MM.1S (cell line): ENCODE data around the gene TBC1D14.
A peak's percentile ranks its signal among the peaks of the same experiment; 100 is the strongest.

Source experiments
- EZH2 ChIP-seq: fragments of 300-600 bp; sonication (generic); optimal IDR thresholded peaks from 2 replicates; pipeline ENCODE3; 2017; ENCODE audit warnings: low read depth, mild to moderate bottlenecking, antibody characterized with exemption, low read length, mixed read lengths
- EZH2phosphoT487 ChIP-seq: fragments of 300-600 bp; sonication (generic); IDR thresholded peaks from 2 replicates; pipeline ENCODE4 v1.6.1; 2018; ENCODE audit warnings: antibody characterized with exemption, low read length
- TF ChIP-seq, protein P1 (sequence below): fragments of 300-600 bp; sonication (generic); IDR thresholded peaks from 2 replicates; pipeline ENCODE4 v1.5.1; 2016; ENCODE audit warnings: antibody characterized with exemption, low read length, mixed read lengths

DNA sequence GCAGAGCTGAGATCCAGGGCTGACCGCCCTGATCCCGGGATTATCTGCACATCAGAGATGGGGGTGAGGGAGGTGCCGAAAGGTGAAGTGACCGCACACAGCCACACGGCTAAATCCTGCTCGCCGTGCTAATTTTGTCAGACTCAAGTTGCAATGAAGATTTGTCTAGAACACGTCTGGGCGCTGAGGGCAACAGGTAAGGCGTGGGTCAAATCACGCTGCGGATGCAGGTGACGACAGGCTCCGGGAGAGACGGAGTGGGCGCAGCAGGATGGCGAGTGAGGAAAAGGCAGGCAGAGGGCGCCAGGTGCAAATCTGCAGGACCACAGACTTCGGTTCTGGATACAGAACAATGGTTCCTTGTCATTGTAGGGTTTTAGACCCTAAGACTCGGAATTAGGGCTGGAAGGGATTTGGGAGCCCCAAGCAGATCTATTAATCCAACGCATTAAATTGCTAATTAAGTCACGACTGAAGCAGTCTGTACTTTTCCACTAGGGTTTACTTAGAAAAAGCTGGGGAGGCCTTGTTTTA lies 1.9 kb upstream of the TBC1D14 start:
- TF ChIP-seq EZH2 (no peak), EZH2phosphoT487 (no peak)
- TF ChIP-seq, protein P1, sequence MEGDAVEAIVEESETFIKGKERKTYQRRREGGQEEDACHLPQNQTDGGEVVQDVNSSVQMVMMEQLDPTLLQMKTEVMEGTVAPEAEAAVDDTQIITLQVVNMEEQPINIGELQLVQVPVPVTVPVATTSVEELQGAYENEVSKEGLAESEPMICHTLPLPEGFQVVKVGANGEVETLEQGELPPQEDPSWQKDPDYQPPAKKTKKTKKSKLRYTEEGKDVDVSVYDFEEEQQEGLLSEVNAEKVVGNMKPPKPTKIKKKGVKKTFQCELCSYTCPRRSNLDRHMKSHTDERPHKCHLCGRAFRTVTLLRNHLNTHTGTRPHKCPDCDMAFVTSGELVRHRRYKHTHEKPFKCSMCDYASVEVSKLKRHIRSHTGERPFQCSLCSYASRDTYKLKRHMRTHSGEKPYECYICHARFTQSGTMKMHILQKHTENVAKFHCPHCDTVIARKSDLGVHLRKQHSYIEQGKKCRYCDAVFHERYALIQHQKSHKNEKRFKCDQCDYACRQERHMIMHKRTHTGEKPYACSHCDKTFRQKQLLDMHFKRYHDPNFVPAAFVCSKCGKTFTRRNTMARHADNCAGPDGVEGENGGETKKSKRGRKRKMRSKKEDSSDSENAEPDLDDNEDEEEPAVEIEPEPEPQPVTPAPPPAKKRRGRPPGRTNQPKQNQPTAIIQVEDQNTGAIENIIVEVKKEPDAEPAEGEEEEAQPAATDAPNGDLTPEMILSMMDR: 0 out of 2 replicates have a peak, but pooled peaks have one; percentile 11
